NCI-H2029 treated with DMSO at 0.1 percent for 48 hours (cell line): Measurements from ENCODE around the gene SORBS1.

Experiments
- DNase-seq: peaks from one replicate; lab custom pipeline; 2025; lab: John Stamatoyannopoulos, UW

The SORBS1 gene

DNA sequence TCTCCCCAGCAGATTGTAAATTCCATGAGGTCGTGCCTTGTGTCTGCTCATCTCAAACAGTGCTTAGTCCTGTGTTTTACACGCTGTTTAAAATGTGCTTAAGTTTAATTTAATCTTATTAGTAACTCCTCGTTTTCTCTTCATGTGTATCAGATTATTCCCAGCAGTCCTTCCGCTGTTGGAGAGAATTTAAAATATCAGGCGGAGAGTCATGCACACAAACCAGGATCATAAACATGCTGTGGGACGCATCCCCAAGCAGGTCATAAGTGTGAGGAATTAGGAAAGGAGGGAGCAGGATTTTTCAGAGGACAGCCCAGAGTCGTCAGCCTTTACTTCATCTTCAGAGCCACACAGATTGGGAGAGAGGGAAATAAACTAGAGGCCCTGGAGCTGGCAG, 4.2 kb upstream of the SORBS1 start:
- DNase-seq, result no peak

DNA sequence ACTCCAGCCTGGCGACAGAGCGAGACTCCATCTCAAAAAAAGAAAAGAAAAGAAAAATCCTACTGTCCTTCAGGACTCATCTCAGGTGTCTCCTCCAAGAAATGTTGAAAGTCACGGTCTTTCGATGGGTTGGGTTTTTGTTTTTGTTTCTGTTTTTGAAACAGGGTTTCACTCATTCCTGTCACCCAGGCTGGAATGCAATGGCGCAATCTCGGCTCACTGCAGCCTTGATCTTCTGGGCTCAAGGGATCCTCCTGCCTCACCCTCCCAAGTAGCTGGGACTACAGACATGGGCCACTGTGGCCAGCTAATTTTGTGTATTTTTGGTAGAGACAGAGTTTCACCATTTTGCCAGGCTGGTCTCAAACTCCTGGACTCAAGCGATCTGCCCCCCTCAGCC, 3.1 kb upstream of the SORBS1 start:
- no peak for DNase-seq

GRCh38 chr10:95562341-95562965, 1.3 kb upstream of the SORBS1 start:
- DNase-seq, result no peak

DNA sequence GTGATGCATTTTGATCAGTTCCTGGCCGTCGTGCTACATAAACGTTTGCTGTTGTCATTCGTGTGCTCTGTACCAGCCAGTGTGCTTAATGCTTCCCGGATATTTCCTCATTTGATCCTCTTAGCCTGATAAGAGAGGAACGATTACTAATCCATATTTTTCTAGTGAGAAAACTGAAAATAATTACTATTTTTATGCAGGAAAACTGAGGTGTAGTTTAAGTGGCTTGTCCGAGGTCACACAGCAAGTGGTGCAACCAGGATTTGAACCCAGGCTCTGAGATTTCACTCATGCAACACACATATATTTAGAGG, 650 bp upstream of the SORBS1 start:
- no peak for DNase-seq

DNA sequence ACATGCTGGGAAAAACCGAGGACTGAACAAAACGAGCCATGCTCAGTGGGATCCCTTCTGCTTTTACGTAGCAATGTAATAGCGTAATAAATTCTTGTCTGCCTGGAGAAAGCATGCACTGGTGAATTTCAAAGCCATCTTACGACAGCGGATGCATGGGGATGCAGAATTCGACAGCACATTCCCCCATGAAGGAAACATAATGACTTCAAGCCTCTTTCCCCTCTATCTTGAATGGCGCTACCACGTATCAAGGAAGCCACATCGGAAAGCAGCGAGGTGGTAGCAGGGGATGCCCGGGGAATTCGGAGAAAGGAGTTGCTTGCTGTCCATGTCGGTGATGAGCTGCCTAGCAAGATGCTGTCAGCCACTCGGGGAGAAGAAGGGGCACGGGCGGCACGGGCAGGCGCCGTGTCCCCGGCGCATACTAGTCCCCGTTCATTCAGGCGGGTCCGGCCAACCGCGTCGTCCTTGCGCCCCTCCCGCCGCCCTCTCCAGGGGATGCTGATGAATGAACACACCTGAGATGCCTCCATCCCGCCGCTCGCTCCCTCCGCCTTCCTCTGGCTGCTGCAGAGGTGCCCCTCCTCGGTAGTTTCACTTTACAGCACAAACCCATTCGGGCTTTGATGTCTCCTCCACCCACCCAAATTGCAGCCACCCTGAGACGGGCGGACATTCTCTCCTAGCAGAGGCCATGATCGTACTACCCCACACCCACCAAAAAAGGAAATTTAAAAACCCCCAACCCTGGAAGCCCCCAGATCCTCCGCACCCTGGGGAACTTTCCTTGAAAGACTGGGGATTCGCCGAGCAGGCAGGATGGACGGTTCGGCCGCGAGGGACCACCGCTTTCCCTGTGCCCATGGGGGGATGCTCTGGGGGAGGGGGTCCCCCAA, 644 bp downstream of the SORBS1 start:
- no peak for DNase-seq

GRCh38 chr10:95559896-95560277, 1.3 kb downstream of the SORBS1 start:
- DNase-seq, result no peak

DNA sequence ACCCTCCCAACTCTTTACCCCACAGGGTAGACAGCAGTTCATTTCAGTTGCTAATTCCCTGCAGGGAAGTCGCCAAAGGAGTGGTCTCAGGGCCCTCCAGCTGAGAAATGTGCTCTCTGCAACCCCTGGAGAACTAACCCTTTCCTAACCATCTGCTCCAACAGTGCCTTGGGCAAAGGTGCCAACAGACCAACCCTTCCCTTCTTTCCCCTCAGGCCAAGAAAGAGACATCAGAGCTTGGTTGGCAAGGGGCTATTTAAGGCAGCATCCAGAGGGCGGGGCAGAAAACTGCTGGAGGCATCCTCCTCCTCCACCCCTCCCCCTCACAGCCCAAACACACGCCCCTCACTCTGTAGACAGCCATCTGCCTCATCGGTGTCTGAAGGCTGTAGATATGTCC, 1.7 kb downstream of the SORBS1 start:
- DNase-seq, result no peak

- DNase-seq, result no peak
These were observed 2.4 kb downstream of the SORBS1 start for GRCh38 chr10:95558593-95559320.

DNA sequence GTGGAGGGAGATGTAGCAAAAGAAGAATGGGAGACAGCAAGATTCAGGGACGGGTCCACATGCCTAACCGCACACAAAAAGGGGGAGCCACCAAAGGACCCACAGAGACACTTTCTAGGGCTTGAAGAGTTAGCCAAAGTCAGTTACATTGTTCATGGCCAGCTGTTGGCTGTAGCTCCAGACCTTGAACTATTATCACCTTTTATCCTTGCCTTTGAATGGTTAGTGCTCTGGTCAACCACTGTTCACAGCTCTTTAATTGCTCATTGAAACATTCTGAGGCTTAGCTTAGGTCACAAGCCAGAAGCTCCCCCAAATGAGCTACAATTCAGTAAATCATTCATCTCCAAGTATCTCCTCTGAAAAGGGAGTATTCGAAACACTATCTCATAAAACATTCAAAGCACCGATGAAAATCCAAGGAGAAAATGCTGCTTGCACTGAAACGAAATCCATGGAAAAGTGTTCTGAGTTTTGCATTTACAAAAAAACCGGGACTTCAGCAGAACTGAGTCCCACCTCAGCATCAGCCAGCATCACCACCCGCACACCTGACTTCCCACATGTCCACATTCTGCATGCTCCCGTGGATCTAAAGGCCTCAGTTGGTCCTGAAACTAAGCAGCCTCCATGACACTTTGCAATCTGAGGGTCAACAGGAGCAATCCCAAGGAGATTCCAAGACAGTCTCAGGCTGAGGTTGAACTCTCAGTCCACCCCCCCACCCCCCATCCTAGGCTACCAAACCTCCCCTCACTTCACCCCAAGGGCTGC, 4.0 kb downstream of the SORBS1 start:
- DNase-seq, result no peak

DNA sequence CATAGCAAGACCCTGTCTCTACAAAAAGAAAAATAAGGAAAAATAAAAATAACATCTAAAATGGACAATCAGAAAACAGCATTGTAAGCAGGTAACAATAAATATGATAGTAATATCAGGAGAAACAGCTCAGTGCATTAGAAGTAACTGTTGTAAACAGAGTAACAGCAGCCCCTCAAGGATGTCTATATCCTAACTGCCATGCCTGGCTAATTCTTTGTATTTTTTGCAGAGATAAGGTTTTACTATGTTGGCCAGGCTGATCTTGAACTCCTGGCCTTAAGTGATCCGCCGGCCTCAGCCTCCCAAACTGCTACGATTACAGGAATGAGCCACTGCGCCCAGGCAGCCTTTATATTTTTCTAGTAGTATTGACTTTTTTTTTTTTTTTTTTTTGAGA, 7.5 kb downstream of the SORBS1 start:
- DNase-seq, result no peak

GRCh38 chr10:95552679-95553342, 8.4 kb downstream of the SORBS1 start:
- no peak for DNase-seq

GRCh38 chr10:95550073-95550672, 11.0 kb downstream of the SORBS1 start:
- no peak for DNase-seq

- no peak for DNase-seq
These were observed 13.3 kb downstream of the SORBS1 start for GRCh38 chr10:95547791-95548435.

GRCh38 chr10:95547197-95547596, 14.0 kb downstream of the SORBS1 start:
- DNase-seq, result no peak

DNA sequence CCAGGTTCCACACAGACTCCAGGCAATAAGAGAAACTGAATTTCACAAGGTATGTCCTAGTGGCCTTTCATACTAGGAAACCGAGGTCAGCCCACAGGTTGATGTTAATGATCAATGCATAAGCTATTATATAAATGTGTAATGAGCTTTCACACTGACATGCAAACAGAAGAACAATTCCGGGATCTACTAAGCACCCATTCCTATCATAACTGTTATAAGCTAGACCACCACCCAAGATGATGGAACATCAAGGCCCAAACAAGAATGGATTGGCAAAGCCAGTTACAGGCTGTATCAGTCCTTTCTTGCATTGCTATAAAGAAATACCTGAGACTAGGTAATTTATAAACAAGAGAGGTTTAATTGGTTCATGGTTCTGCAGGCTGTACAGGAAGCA, 15.2 kb downstream of the SORBS1 start:
- DNase-seq, result no peak

DNA sequence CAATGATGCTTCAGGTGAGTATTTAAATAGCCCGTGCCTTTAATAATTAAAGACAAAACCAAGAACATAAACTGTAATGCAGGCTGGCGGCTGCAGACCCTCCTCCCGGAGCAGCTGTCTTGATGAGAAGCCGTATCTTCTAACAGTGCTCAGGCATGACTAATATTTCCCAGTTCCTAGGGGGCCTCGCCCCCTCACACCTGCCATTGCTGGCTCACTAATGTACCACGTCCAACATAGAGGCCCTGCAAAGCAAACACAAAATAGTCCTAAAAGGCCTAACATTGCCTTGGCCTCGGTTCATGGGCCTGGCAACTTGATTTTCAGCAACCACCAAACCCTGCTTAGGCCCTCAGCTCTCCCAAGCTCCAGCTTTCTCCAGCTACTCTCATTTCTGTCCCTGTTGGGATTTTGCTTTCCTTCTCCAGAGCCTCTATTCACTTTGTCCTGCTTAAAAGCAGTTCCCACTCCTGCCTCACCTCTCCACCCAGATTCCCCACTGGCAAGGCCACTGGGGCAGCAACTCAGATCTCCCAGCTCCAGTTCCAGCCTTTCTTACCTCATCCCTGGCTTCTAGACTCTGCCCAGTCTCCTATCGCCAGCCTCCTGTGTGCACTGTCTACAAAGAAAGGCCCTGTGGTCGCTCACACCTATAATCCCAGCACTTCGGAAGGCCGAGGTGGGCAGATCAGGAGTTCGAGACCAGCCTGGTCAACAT, 16.2 kb downstream of the SORBS1 start:
- DNase-seq, result no peak

- no peak for DNase-seq
These were observed 17.7 kb downstream of the SORBS1 start for GRCh38 chr10:95543459-95543858.

GRCh38 chr10:95542761-95543160, 18.4 kb downstream of the SORBS1 start:
- no peak for DNase-seq

DNA sequence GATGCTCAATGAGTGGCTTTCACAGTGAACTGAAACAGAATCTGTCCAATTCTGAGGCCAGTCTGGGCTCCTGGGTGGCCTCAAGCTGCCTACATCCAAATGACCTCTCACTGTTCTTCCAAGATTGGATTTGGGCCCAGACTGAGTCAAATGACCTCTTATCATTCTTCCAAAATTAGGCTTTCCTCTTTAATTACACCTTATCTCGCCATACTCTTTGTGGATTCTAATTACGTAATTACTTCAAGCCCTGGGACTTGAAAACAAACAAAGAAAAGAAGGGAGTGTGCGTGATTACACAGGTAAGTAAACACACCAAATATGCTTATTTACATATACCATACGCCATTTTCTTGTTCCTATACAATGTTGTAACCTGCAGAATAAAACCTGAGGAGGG, 18.8 kb downstream of the SORBS1 start:
- no peak for DNase-seq

GRCh38 chr10:95540514-95541052, 20.6 kb downstream of the SORBS1 start:
- no peak for DNase-seq
